Fibroblast of lung (primary cell): ENCODE measurements around the gene KRT78. TPM values are rescaled to one million over a fixed set of nuclear protein-coding genes. Genes with fewer than 3 reads are reported as not detected.

Source experiments
- DNase-seq, 2 donors: peaks; one replicate each; pipeline versions ENCODE4 v3.0.0 to v3.0.0-alpha.2; 2010; ENCODE audit warnings: low read depth in 2 of 2
- H2AFZ ChIP-seq: 2 replicates; pipeline ENCODE4 v1.5.1; 2012; ENCODE audit warnings: low read length, control low read depth, inconsistent platforms
- H3K27ac ChIP-seq: 2 replicates; pipeline ENCODE4 v1.5.1; 2011; ENCODE audit warnings: low read length, control low read depth; ENCODE audit not compliant: insufficient read depth
- H3K27me3 ChIP-seq: 2 replicates; pipeline ENCODE4 v1.5.1; 2011; ENCODE audit warnings: mild to moderate bottlenecking, low read length; ENCODE audit not compliant: control insufficient read depth, insufficient read depth
- H3K36me3 ChIP-seq: 2 replicates; pipeline ENCODE4 v1.5.1; 2011; ENCODE audit warnings: low read length; ENCODE audit not compliant: control insufficient read depth, insufficient read depth
- H3K4me1 ChIP-seq: 2 replicates; pipeline ENCODE4 v1.5.1; 2011; ENCODE audit warnings: low read length; ENCODE audit not compliant: control insufficient read depth, insufficient read depth; ENCODE audit errors: extremely low read depth
- H3K4me2 ChIP-seq: 2 replicates; pipeline ENCODE4 v1.5.1; 2011; ENCODE audit warnings: low read length, control low read depth; ENCODE audit not compliant: insufficient read depth; ENCODE audit errors: extremely low read depth
- H3K4me3 ChIP-seq, 4 experiments: fragments of 200-600 bp in 1 of 4; sonication (generic) in 1 of 4; replicated peaks in 1 of 4; 2 replicates each; pipeline ENCODE4 v1.5.1; 2011 to 2016; ENCODE audit warnings: low read length in 4 of 4, low read depth in 3 of 4, mild to moderate bottlenecking in 3 of 4, control low read depth in 2 of 4, inconsistent platforms in 1 of 4, mixed read lengths in 1 of 4; ENCODE audit not compliant: insufficient read depth in 1 of 4; ENCODE audit errors: control extremely low read depth in 1 of 4
- H3K79me2 ChIP-seq: 2 replicates; pipeline ENCODE4 v1.5.1; 2012; ENCODE audit warnings: mild to moderate bottlenecking, low read length, inconsistent platforms; ENCODE audit not compliant: control insufficient read depth, insufficient read depth
- H3K9ac ChIP-seq: 2 replicates; pipeline ENCODE4 v1.5.1; 2011; ENCODE audit warnings: mild to moderate bottlenecking, low read length, control low read depth; ENCODE audit not compliant: insufficient read depth
- H3K9me3 ChIP-seq: 2 replicates; pipeline ENCODE4 v1.5.1; 2012; ENCODE audit warnings: low read depth, low read length; ENCODE audit not compliant: control insufficient read depth, insufficient read depth
- H4K20me1 ChIP-seq: 2 replicates; pipeline ENCODE4 v1.5.1; 2011; ENCODE audit warnings: low read length; ENCODE audit not compliant: control insufficient read depth, insufficient read depth; ENCODE audit errors: extremely low read depth
- EZH2 ChIP-seq: IDR thresholded peaks from 2 replicates; pipeline ENCODE4 v1.5.1; 2012; ENCODE audit warnings: low read length, control low read depth, mild to moderate bottlenecking; ENCODE audit errors: missing control alignments
- polyA plus RNA-seq, 2 donors: library from polyadenylated mRNA; depleted of rRNA in 1 of 2; stranded (reverse) in 1 of 2; unstranded in 1 of 2; fragments of >200 nt; gene quantifications; 2 replicates each; pipeline ENCODE4 v1.2.1, GENCODE V29; 2011 to 2012; ENCODE audit warnings: missing spikeins in 1 of 2
- total RNA-seq: library from RNA; depleted of rRNA; stranded (reverse); fragments of >200 nt; gene quantifications from 2 replicates; pipeline ENCODE4 v1.2.1, GENCODE V29; 2014
- TF ChIP-seq, protein P1 (sequence below), 2 donors: IDR thresholded peaks in 1 of 2; conservative IDR thresholded peaks in 1 of 2; 1 replicate in 1 of 2; 2 replicates in 1 of 2; pipeline ENCODE4 v1.5.1; 2011 to 2012; ENCODE audit warnings: low read length in 2 of 2, control low read depth in 1 of 2, inconsistent platforms in 1 of 2, low read depth in 1 of 2, mild to moderate bottlenecking in 1 of 2

Gene KRT78
- total and polyA plus RNA-seq, 2 donors (not counting 1 experiment from before 2014, with no cell fraction given) = not detected

DNA sequence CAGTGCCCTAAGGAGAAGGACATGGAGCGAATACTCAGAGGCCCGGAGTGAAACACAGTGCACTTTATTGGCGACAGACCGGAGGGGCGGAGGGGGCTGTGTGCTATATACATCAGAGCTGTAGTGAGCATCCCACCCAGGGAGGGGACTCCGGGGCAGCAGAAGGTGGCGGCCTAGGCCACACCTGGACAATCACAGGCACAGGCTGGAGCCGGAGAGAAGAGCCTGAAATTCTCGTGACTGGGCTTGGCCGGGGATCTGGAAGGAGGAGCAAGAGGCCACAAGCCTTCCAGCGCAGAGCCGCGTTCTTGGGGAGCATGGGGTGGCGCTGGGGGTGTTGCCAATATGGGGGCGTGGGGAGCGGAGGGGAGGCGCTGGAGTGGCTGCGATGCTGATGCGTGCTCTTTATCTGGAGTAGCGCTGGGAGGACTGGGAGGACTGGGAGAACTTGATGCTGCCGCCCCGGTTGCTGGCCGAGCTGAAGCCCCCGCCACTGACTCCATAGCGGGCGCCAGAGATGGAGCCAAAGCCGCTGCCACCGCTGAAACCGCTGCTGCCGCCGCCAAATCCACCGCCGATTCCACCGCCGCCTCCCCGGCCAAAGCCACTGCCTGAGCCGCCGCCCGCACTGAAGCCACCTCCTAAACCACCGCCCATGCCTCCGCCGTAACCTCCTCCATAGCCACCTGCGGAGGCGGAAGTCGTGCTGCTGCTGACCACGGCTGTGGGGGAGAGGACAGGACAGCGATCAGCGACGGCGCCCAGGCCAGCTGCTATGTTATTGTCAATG, 59.0 kb downstream of the KRT78 start:
- Histone ChIP-seq H3K4me2 (no peak overlapping the region), H3K27ac (no peak overlapping the region), H3K79me2 (no peaks in the 10 kb centered on the region), H3K27me3 (peaks cover 17% of the 10 kb centered on the region), H3K36me3 (no peaks in the 10 kb centered on the region), H3K4me1 (no peaks in the 10 kb centered on the region), H4K20me1 (no peaks in the 10 kb centered on the region), H3K9ac (no peak overlapping the region), H3K4me3 (no peak overlapping the region), H2AFZ (no peak overlapping the region), H3K9me3 (no peaks in the 10 kb centered on the region)
- TF ChIP-seq, protein P1, sequence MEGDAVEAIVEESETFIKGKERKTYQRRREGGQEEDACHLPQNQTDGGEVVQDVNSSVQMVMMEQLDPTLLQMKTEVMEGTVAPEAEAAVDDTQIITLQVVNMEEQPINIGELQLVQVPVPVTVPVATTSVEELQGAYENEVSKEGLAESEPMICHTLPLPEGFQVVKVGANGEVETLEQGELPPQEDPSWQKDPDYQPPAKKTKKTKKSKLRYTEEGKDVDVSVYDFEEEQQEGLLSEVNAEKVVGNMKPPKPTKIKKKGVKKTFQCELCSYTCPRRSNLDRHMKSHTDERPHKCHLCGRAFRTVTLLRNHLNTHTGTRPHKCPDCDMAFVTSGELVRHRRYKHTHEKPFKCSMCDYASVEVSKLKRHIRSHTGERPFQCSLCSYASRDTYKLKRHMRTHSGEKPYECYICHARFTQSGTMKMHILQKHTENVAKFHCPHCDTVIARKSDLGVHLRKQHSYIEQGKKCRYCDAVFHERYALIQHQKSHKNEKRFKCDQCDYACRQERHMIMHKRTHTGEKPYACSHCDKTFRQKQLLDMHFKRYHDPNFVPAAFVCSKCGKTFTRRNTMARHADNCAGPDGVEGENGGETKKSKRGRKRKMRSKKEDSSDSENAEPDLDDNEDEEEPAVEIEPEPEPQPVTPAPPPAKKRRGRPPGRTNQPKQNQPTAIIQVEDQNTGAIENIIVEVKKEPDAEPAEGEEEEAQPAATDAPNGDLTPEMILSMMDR (conservative IDR thresholded peaks at IDR 0.05 in 1 of 2, IDR thresholded peaks at IDR 0.05 in 1 of 2; ENCODE audit: low read depth in 1 of 2, low read length in 2 of 2) = no peak
- TF ChIP-seq EZH2 = no peak
- DNase-seq = peak in 1 of 2 donors; percentile 11

DNA sequence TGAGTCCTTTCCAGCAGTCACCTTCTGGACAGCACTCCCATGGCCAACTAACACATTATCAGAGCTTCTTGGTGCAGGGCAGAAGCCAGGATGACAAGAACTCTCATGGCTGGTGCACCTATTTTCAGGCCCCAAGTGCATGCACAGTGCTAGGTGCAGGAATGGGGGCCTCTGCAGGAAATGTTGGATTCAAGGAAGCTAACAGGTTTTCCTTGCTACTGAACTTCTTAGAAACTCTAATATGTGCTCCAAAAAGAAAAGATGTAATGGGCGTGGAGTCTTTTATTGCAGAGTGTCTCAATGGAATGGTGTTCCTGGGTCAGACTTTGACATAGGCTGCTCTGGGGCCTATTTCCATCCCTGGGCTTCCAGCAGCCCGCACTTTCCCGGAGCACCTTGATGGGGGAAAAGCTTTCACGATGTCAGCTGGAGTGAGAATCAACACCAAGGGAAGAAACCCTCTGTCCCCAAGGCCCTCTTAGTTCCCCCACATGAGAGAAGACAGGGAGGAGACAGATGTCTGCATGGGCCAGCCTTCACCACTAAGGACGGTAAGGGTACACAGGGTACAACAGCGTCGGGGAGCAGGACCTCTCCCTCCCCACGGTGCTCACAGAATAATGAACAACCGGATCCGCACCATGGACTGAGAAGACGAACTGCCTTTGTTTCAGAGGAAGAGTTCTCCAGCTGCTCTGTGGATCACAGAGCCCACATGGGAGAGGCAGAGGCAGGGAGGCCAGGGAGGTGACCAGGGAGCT, 59.7 kb downstream of the KRT78 start:
- DNase-seq = no peak
- no peaks in the 10 kb centered on the region for H3K79me2 ChIP-seq
- H3K36me3 ChIP-seq = no peaks in the 10 kb centered on the region
- no peak for TF ChIP-seq EZH2
- TF ChIP-seq, protein P1 (conservative IDR thresholded peaks at IDR 0.05 in 1 of 2, IDR thresholded peaks at IDR 0.05 in 1 of 2; ENCODE audit: low read depth in 1 of 2, low read length in 2 of 2) = no peak
- no peak overlapping the region for H3K27ac ChIP-seq
- no peaks in the 10 kb centered on the region for H3K4me1 ChIP-seq
- H3K4me2 ChIP-seq = no peak overlapping the region
- no peaks in the 10 kb centered on the region for H4K20me1 ChIP-seq
- peaks cover 17% of the 10 kb centered on the region for H3K27me3 ChIP-seq
- H3K9me3 ChIP-seq = no peaks in the 10 kb centered on the region
- H2AFZ ChIP-seq = no peak overlapping the region
- H3K4me3 ChIP-seq = no peak overlapping the region
- no peak overlapping the region for H3K9ac ChIP-seq

DNA sequence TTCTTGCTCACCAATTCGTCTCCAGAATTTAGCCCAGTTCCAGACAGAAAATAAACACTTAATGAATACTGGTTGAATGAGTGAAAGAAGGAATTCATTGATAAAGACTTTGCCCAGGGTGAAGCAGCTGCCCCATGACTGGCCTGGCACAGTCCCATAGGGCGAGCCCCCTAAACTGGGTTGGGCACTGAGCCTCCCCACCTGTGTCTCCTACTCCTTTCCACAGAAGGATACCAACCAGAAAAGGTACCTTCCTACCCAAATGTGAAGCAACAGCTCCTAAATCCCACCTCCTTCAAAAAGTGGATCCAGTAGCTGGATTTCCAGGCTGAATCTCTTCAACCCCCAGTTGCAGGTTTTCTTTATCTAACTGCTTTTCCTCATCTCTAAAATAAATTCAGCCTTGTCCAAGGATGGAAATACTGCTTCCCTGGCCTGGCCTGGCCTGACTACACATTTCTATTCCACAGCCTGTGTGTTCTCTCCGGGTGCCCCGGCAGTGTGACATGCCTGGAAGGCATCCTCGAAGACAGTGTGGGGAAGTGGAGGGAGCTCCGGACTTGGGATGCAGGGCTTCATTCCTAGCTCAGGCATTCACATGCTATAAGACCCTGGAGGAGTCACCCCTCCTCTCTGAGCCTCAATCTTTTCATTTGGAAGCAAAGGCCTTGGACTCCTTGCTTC, 60.5 kb downstream of the KRT78 start:
- no peak overlapping the region for H3K4me3 ChIP-seq
- H3K4me2 ChIP-seq = no peak overlapping the region
- peaks cover 17% of the 10 kb centered on the region for H3K27me3 ChIP-seq
- no peaks in the 10 kb centered on the region for H3K36me3 ChIP-seq
- no peaks in the 10 kb centered on the region for H3K79me2 ChIP-seq
- no peak overlapping the region for H2AFZ ChIP-seq
- no peak for DNase-seq
- no peaks in the 10 kb centered on the region for H3K4me1 ChIP-seq
- no peaks in the 10 kb centered on the region for H4K20me1 ChIP-seq
- no peak for TF ChIP-seq EZH2
- TF ChIP-seq, protein P1 (conservative IDR thresholded peaks at IDR 0.05 in 1 of 2, IDR thresholded peaks at IDR 0.05 in 1 of 2; ENCODE audit: low read depth in 1 of 2, low read length in 2 of 2) = no peak
- H3K27ac ChIP-seq = no peak overlapping the region
- no peak overlapping the region for H3K9ac ChIP-seq
- no peaks in the 10 kb centered on the region for H3K9me3 ChIP-seq
